Mammary epithelial cell (primary cell): Measurements from ENCODE around the gene PPP1R8.

ENCODE experiments used
- EZH2 ChIP-seq: IDR thresholded peaks from 2 replicates; pipeline ENCODE4 v1.6.1; 2012; ENCODE audit warnings: low read length, inconsistent platforms, borderline replicate concordance
- TF ChIP-seq, protein P1 (sequence below), 2 donors: IDR thresholded peaks in 1 of 2; conservative IDR thresholded peaks in 1 of 2; 2 replicates each; pipeline ENCODE4 v1.5.1; 2011 to 2012; ENCODE audit warnings: inconsistent platforms in 2 of 2, low read length in 2 of 2, mild to moderate bottlenecking in 2 of 2, control low read depth in 1 of 2, low read depth in 1 of 2; ENCODE audit not compliant: insufficient read depth in 1 of 2; ENCODE audit errors: extremely low read depth in 1 of 2

DNA sequence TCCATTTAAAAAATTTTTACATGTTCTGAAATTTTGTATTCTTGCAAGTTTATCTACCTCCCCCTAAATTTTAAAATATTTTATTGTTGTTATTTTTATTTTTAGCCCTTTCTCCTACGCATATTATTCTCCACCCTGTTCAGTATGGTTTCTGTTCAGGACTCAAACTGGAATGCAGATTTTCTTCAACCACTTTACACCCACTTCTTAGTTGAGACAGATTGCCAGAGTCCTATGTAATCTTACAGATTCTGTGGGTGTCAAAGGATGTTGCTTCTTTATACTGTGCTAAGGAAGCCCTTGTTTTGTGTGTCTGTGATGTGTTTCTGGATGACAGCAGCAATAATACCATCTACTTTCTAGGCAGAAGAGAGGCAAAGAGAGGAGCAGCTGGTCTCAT, 20.7 kb upstream of the PPP1R8 start:
- TF ChIP-seq, protein P1, sequence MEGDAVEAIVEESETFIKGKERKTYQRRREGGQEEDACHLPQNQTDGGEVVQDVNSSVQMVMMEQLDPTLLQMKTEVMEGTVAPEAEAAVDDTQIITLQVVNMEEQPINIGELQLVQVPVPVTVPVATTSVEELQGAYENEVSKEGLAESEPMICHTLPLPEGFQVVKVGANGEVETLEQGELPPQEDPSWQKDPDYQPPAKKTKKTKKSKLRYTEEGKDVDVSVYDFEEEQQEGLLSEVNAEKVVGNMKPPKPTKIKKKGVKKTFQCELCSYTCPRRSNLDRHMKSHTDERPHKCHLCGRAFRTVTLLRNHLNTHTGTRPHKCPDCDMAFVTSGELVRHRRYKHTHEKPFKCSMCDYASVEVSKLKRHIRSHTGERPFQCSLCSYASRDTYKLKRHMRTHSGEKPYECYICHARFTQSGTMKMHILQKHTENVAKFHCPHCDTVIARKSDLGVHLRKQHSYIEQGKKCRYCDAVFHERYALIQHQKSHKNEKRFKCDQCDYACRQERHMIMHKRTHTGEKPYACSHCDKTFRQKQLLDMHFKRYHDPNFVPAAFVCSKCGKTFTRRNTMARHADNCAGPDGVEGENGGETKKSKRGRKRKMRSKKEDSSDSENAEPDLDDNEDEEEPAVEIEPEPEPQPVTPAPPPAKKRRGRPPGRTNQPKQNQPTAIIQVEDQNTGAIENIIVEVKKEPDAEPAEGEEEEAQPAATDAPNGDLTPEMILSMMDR (conservative IDR thresholded peaks at IDR 0.05 in 1 of 2, IDR thresholded peaks at IDR 0.05 in 1 of 2; ENCODE audit: extremely low read depth in 1 of 2, insufficient read depth in 1 of 2, low read depth in 1 of 2, low read length in 2 of 2): no peak
- no peak for TF ChIP-seq EZH2
